A549 (cell line): ENCODE results near the gene NDUFS1. TPM values are rescaled to one million over a fixed set of nuclear protein-coding genes. Genes with fewer than 3 reads are reported as not detected.
"Not testable (repeated sequence)": the region's sequence is repeated elsewhere in the genome, so short reads cannot be mapped to it uniquely, and the experiment has no call there.

Experiments used
- ATAC-seq, 2 experiments: fragments of 200-7000 bp in 1 of 2; fragments of >200 bp in 1 of 2; cut with Nextera tagmentation in 1 of 2; cut with Tn5 transposase in 1 of 2; 3 replicates each; pipeline versions ENCODE4 v1.8.0 to v1.9.1; 2018 to 2020; ENCODE audit warnings: mild to moderate bottlenecking in 1 of 2, moderate library complexity in 1 of 2
- CTCF ChIA-PET: fragments of 300-600 bp; sonication (Branson Sonifier 250); formaldehyde crosslinking; extraction: SDS; loops from one replicate; lab custom pipeline; 2021; ENCODE audit warnings: antibody characterized with exemption, inconsistent platforms; lab: Yijun Ruan, JAX
- POLR2A ChIA-PET: fragments of 350-600 bp; formaldehyde crosslinking; extraction: SDS; loops from one replicate; lab custom pipeline; 2021; ENCODE audit warnings: antibody characterized with exemption, inconsistent platforms; lab: Yijun Ruan, JAX
- DNase-seq, 2 experiments: peaks; one replicate each; pipeline versions ENCODE4 v3.0.0 to v3.0.0-alpha.2; 2011 to 2016; ENCODE audit warnings: low read depth in 1 of 2, low spot score in 1 of 2
- FAIRE-seq: peaks from 2 replicates; lab custom pipeline; 2011; peaks lifted over from hg19 to GRCh38; lab: Jason Lieb, UNC
- H3K27ac ChIP-seq, 2 experiments: fragments of >200 bp; sonication (Bioruptor Twin); formaldehyde crosslinking; 3 replicates each; pipeline ENCODE4 v1.5.1; 2016 to 2017
- H3K4me1 ChIP-seq: fragments of >200 bp; sonication (Bioruptor Twin); formaldehyde crosslinking; 3 replicates; pipeline ENCODE4 v1.6.1; 2016
- H3K4me2 ChIP-seq: fragments of >200 bp; sonication (Bioruptor Twin); formaldehyde crosslinking; 3 replicates; pipeline ENCODE4 v1.6.1; 2016
- H3K4me3 ChIP-seq: fragments of >200 bp; sonication (Bioruptor Twin); formaldehyde crosslinking; 3 replicates; pipeline ENCODE4 v1.5.1; 2016
- H3K9me3 ChIP-seq: fragments of >200 bp; sonication (Bioruptor Twin); formaldehyde crosslinking; 3 replicates; pipeline ENCODE4 v1.6.1; 2016
- CEBPB ChIP-seq, 2 experiments: fragments of >200 bp in 1 of 2; sonication (Bioruptor Twin) in 1 of 2; formaldehyde crosslinking in 1 of 2; IDR thresholded peaks; 2 replicates each; pipeline ENCODE4 v1.6.1; 2012 to 2016
- CHD4 ChIP-seq: fragments of 200-600 bp; sonication (generic); IDR thresholded peaks from 2 replicates; pipeline ENCODE4 v1.6.1; 2016; ENCODE audit warnings: antibody characterized with exemption, mild to moderate bottlenecking, borderline replicate concordance
- FOSL2 ChIP-seq, 2 experiments: fragments of 450-650 bp in 1 of 2; fragments of >200 bp in 1 of 2; sonication (Bioruptor Twin) in 1 of 2; formaldehyde crosslinking; IDR thresholded peaks; 2 replicates each; pipeline versions ENCODE4 v1.5.0 to v1.6.1; 2016 to 2020; ENCODE audit warnings: mild to moderate bottlenecking in 1 of 2, moderate library complexity in 1 of 2
- GATA3 ChIP-seq: IDR thresholded peaks from 2 replicates; pipeline ENCODE4 v1.6.1; 2012; ENCODE audit warnings: borderline replicate concordance
- HOXB5 ChIP-seq: fragments of 250-450 bp; sonication (Bioruptor Pico); IDR thresholded peaks from 2 replicates; pipeline ENCODE4 v1.5.0; 2020; ENCODE audit warnings: mild to moderate bottlenecking, moderate library complexity
- RNF2 ChIP-seq: fragments of 200-600 bp; sonication (generic); IDR thresholded peaks from 2 replicates; pipeline ENCODE4 v1.6.1; 2016; ENCODE audit warnings: low read depth, mild to moderate bottlenecking, antibody characterized with exemption, moderate library complexity, borderline replicate concordance
- ZFP36 ChIP-seq: fragments of 450-650 bp; IDR thresholded peaks from 2 replicates; pipeline ENCODE4 v1.6.1; 2014; ENCODE audit warnings: borderline replicate concordance; ENCODE audit not compliant: partially characterized antibody
- ZNF302 ChIP-seq: fragments of 250-450 bp; sonication (Bioruptor Pico); IDR thresholded peaks from 2 replicates; pipeline ENCODE4 v1.9.0; 2021; ENCODE audit warnings: inconsistent platforms, mild to moderate bottlenecking, moderate library complexity
- whole genome bisulfite sequencing: methylation state at CpG from one replicate; pipeline ENCODE4 v1.1.6; 2017; ENCODE audit errors: missing lambda C conversion rate; 5-methylcytosine and 5-hydroxymethylcytosine counted together
- polyA plus RNA-seq, 4 experiments: library from polyadenylated mRNA; depleted of rRNA in 3 of 4; stranded (reverse); fragments of >200 nt; fragmentation: RNase III in 1 of 4; extraction: RNeasy Plus Mini Kit Qiagen cat#74134 plus additional on column Dnase treatment in 1 of 4; gene quantifications; 2 replicates in 3 of 4; 3 replicates in 1 of 4; pipeline ENCODE4 v1.2.3, GENCODE V29; 2011 to 2017
- TF ChIP-seq, protein P1 (sequence below): fragments of 250-450 bp; sonication (Bioruptor Pico); IDR thresholded peaks from 2 replicates; pipeline ENCODE4 v1.5.0; 2020; ENCODE audit warnings: low read depth, mild to moderate bottlenecking, moderate library complexity

NDUFS1 gene
- polyA plus RNA-seq, 2 of the 4 experiments (the other 2 are of a cell fraction): 86.7 to 134 TPM

DNA sequence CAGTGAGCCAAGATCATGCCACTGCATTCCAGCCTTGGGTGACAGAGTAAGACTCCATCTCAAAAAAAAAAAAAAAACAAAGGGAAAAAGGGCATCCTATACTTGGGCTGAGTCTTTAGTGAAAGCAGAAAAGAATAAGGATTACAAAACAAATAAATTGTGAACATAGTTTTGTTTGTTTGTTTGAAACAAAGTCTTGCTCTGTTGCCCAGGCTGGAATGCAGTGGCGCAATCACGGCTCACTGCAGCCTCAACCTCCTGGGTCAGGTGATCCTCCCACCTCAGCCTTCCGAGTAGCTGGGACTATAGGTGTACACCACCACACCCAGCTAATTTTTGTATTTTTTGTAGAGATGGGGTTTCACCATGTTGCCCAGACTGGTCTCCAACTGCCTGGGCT, 36.7 kb downstream of the NDUFS1 start:
- POLR2A ChIA-PET, DNase-seq, H3K4me3 ChIP-seq, H3K27ac ChIP-seq, ATAC-seq, H3K4me1 ChIP-seq, H3K4me2 ChIP-seq: not testable (repeated sequence)
- WGBS: 89% methylated on average over 3 of the region's 3 CpGs
- CTCF ChIA-PET: interaction anchor here (0.6 kb wide), 1 partner anchor 45 kb away, joined by 6 read pairs; no protein-coding TSS in a partner anchor
- TF ChIP-seq CEBPB (IDR thresholded peaks at IDR 0.05): peak in 1 of 2 experiments; percentile 70; a peak in 2 of 4 replicates
- TF ChIP-seq, all 56 proteins: peak for 1; not testable (repeated sequence) for 55
- FAIRE-seq, H3K9me3 ChIP-seq: not testable (repeated sequence)

DNA sequence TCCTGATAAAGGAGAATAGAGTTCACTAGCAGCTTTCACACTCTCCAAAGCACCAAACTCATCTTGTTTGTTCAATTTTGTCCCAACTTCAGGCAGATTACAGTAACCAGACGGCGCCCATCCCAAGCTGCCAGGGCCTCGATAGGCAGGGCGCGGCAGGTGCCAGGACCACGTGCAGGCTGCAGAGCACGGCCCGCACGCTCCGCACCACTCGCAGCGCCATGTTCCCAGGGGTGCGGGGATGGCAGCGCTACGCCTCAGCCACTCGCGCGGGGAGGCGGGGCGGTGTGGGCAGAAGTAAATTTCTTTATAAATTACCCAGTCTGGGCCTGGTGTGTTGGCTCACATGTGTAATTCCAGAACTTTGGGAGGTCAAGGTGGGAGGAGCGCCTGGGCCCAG, 43.0 kb downstream of the NDUFS1 start:
- TF ChIP-seq ZFP36: no peak
- TF ChIP-seq CHD4: no peak
- FAIRE-seq (no peak), DNase-seq (no peak), ATAC-seq (no peak)
- CTCF ChIA-PET: no interaction called here
- no peak overlapping the region for H3K4me3 ChIP-seq
- peaks cover 17% of the 10 kb centered on the region for H3K4me1 ChIP-seq
- no peak overlapping the region for H3K4me2 ChIP-seq
- POLR2A ChIA-PET: no interaction called here
- WGBS: 91% methylated on average over 5 of the region's 21 CpGs
- H3K9me3 ChIP-seq: no peaks in the 10 kb centered on the region
- no peak overlapping the region for H3K27ac ChIP-seq

DNA sequence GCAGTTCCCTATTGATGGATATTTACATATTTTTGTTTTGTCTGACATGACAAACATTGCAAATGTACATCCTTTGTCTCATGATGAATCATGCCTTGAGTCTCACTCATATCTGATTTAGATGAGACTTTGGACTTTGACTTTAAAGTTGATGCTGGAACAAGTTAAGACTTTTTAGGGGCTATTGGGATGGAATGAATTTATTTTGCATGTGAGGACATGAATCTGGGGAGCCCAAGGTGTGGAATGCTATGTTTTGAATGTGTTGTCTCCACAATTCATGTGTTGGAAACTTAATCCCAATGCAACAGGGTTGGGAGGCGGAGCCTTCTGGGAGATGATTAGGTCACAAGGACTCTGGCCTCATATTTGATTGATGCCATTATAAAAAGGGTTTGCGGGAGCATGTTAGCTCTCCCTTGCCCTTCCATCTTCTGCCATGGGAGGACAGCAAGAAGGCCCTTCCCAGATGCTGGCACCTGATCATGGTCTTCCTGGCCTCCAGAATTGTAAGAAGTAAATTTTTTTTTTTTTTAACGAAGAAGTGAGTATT, 44.1 kb downstream of the NDUFS1 start:
- POLR2A ChIA-PET: interaction anchor here (0.9 kb wide), 1 partner anchor 28 kb away, joined by 3 read pairs; no protein-coding TSS in a partner anchor
- Histone ChIP-seq H3K9me3 (no peaks in the 10 kb centered on the region), H3K4me3 (no peak overlapping the region), H3K4me1 (peaks cover 17% of the 10 kb centered on the region), H3K4me2 (peak overlapping the region; percentile 45), H3K27ac (peak overlapping the region; percentile 8 to 29; a peak in 1 of 6 replicates)
- peak in 1 of 2 experiments; percentile 29; a peak in 1 of 6 replicates for ATAC-seq
- peak in 1 of 2 experiments; percentile 34 for DNase-seq
- no peak for FAIRE-seq
- CTCF ChIA-PET: no interaction called here
- WGBS: 88% methylated on average over 3 of the region's 3 CpGs
- TF ChIP-seq HOXB5 (CRISPR knock-in tag) (no peak), FOSL2 (IDR thresholded peaks at IDR 0.05) (0 out of 2 replicates have a peak, but pooled peaks have one; percentile 9), FOSL2 (CRISPR knock-in tag; IDR thresholded peaks at IDR 0.05) (no peak; the same call in 1 of the 2 replicates), RNF2 (no peak), GATA3 (peak; percentile 36; the same call in 1 of the 2 replicates)

DNA sequence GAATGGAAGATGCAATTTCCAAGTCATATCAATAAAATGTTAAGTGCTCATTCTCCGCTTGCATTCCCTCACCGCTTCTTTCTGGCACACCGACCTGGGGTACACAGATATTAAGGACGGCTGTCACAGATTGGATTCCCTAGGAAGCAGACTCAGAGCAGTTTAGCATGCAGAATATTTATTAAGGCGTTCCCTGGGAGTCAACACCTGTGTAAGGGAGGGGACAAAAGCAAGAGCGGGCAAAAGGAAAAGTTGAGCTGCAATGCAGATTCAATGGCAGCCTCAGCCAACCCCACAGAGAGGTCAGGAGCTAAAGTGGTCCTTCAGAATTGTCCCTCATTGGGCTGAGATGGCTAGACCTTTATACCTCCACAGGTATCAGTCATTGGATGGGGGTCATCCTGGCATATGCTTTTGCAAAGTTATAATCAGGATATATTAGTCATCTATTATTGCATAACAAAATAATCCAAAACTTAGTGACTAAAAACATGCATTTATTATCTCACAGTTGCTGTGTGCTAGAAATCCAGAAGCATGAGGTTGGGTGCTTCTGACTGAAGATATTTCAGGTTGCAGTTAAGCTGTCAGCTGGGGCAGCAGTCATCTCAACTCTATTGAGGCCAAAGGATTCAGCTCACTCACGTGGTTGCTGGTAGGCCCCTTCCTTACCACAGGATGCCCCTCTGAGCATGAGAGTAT, 46.2 kb downstream of the NDUFS1 start:
- ChIA-PET CTCF (interaction anchor here (0.9 kb wide), 1 partner anchor 13 kb away, joined by 3 read pairs; no protein-coding TSS in a partner anchor), POLR2A (no interaction called here)
- 89% methylated on average over 7 of the region's 7 CpGs for WGBS
- Histone ChIP-seq H3K27ac (no peak overlapping the region), H3K4me3 (no peak overlapping the region), H3K9me3 (no peaks in the 10 kb centered on the region), H3K4me1 (peaks cover 25% of the 10 kb centered on the region), H3K4me2 (no peak overlapping the region)
- ATAC-seq (peak; percentile 12 to 19; a peak in 2 of 6 replicates), DNase-seq (no peak), FAIRE-seq (no peak)
- TF ChIP-seq FOSL2 (IDR thresholded peaks at IDR 0.05) (no peak), FOSL2 (CRISPR knock-in tag; IDR thresholded peaks at IDR 0.05) (0 out of 2 replicates have a peak, but pooled peaks have one; percentile 20)
- TF ChIP-seq, protein P1, sequence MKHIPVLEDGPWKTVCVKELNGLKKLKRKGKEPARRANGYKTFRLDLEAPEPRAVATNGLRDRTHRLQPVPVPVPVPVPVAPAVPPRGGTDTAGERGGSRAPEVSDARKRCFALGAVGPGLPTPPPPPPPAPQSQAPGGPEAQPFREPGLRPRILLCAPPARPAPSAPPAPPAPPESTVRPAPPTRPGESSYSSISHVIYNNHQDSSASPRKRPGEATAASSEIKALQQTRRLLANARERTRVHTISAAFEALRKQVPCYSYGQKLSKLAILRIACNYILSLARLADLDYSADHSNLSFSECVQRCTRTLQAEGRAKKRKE (CRISPR knock-in tag): no peak

DNA sequence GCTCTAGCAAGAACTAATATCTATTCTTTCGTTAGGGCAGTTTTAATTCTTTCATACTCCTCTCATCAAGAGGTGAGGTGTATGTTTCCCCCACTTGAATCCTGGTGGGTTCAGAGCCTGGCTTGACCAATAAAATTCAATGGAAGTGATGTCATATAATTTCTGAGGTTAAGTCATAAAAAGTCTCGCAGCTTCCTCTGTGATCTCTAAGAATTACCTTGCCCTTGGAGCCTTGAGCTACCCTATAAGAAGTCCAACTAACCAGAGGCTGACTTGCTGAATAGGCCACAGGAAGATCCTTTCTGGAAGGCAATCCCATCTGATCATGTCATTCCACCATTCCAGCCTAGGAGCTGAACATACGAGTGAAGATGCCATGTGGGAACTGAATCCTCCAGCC, 47.1 kb downstream of the NDUFS1 start:
- DNase-seq: no peak
- no peak for TF ChIP-seq ZNF302 (CRISPR knock-in tag)
- ChIA-PET POLR2A (no interaction called here), CTCF (no interaction called here)
- ATAC-seq: 0 out of 6 replicates have a peak, but pooled peaks of 1 of the 2 experiments have one; percentile 11
- WGBS: 98% methylated on average over 3 of the region's 3 CpGs
- no peak for FAIRE-seq
- Histone ChIP-seq H3K4me3 (no peak overlapping the region), H3K27ac (no peak overlapping the region), H3K4me1 (peaks cover 25% of the 10 kb centered on the region), H3K4me2 (no peak overlapping the region), H3K9me3 (no peaks in the 10 kb centered on the region)
